ENCODE data around the gene ETDA.
"Not testable (repeated sequence)": the region's sequence is repeated elsewhere in the genome, so short reads cannot be mapped to it uniquely, and the experiment has no call there.

ETDA gene

GRCh38 chrX:135252011-135252518 lies at the start of gene ETDA:
TSS of gene ETDA (plus strand) at chrX:135252061. CDS start at chrX:135253277, 1,216 bp downstream.
- H3K4me1 ChIP-seq (ENCODE audit: insufficient read depth, poor library complexity, severe bottlenecking); H3K27me3 ChIP-seq (ENCODE audit: insufficient read depth, poor library complexity, severe bottlenecking); H3K9me3 ChIP-seq (ENCODE audit: severe bottlenecking); ATAC-seq (ENCODE audit: low read depth); H3K36me3 ChIP-seq (ENCODE audit: low read depth); H3K27ac ChIP-seq (ENCODE audit: poor library complexity, severe bottlenecking); DNase-seq (ENCODE audit: low spot score); H3K4me3 ChIP-seq (ENCODE audit: severe bottlenecking): not testable (repeated sequence)

GRCh38 chrX:135206427-135206826 lies 45.4 kb upstream of the ETDA start:
- peak; percentile 52 for TF ChIP-seq CTCF (IDR thresholded peaks at IDR 0.05; ENCODE audit: poor library complexity, severe bottlenecking)
- not testable (repeated sequence) for H3K4me1 ChIP-seq (ENCODE audit: insufficient read depth, poor library complexity, severe bottlenecking); H3K9me3 ChIP-seq (ENCODE audit: severe bottlenecking); DNase-seq (ENCODE audit: low spot score); H3K36me3 ChIP-seq (ENCODE audit: low read depth); ATAC-seq (ENCODE audit: low read depth); H3K27ac ChIP-seq (ENCODE audit: poor library complexity, severe bottlenecking); H3K4me3 ChIP-seq (ENCODE audit: severe bottlenecking); H3K27me3 ChIP-seq (ENCODE audit: insufficient read depth, poor library complexity, severe bottlenecking)

GRCh38 chrX:135213200-135213844 lies 38.5 kb upstream of the ETDA start:
- H3K36me3 ChIP-seq (ENCODE audit: low read depth), result no peaks in the 10 kb centered on the region
- no peak overlapping the region for H3K27ac ChIP-seq (ENCODE audit: poor library complexity, severe bottlenecking)
- no peaks in the 10 kb centered on the region for H3K27me3 ChIP-seq (ENCODE audit: insufficient read depth, poor library complexity, severe bottlenecking)
- ATAC-seq (ENCODE audit: low read depth), result no peak
- H3K4me1 ChIP-seq (ENCODE audit: insufficient read depth, poor library complexity, severe bottlenecking), result no peaks in the 10 kb centered on the region
- DNase-seq (ENCODE audit: low spot score), result no peak
- no peaks in the 10 kb centered on the region for H3K9me3 ChIP-seq (ENCODE audit: severe bottlenecking)
- no peak for TF ChIP-seq CTCF (IDR thresholded peaks at IDR 0.05; ENCODE audit: poor library complexity, severe bottlenecking)
- H3K4me3 ChIP-seq (ENCODE audit: severe bottlenecking), result no peak overlapping the region

- not testable (repeated sequence) for ATAC-seq (ENCODE audit: low read depth); H3K9me3 ChIP-seq (ENCODE audit: severe bottlenecking); H3K4me3 ChIP-seq (ENCODE audit: severe bottlenecking); H3K36me3 ChIP-seq (ENCODE audit: low read depth); H3K27me3 ChIP-seq (ENCODE audit: insufficient read depth, poor library complexity, severe bottlenecking); H3K27ac ChIP-seq (ENCODE audit: poor library complexity, severe bottlenecking); DNase-seq (ENCODE audit: low spot score); H3K4me1 ChIP-seq (ENCODE audit: insufficient read depth, poor library complexity, severe bottlenecking)
These were observed 5.9 kb upstream of the ETDA start for GRCh38 chrX:135245989-135246388.

- not testable (repeated sequence) for H3K4me3 ChIP-seq (ENCODE audit: severe bottlenecking); H3K4me1 ChIP-seq (ENCODE audit: insufficient read depth, poor library complexity, severe bottlenecking); H3K36me3 ChIP-seq (ENCODE audit: low read depth); H3K27ac ChIP-seq (ENCODE audit: poor library complexity, severe bottlenecking); H3K9me3 ChIP-seq (ENCODE audit: severe bottlenecking); DNase-seq (ENCODE audit: low spot score); H3K27me3 ChIP-seq (ENCODE audit: insufficient read depth, poor library complexity, severe bottlenecking); ATAC-seq (ENCODE audit: low read depth)
These were observed 4.3 kb downstream of the ETDA start for GRCh38 chrX:135256087-135256684.

- no peaks in the 10 kb centered on the region for H3K36me3 ChIP-seq (ENCODE audit: low read depth)
- H3K4me3 ChIP-seq (ENCODE audit: severe bottlenecking), result no peak overlapping the region
- H3K4me1 ChIP-seq (ENCODE audit: insufficient read depth, poor library complexity, severe bottlenecking), result no peaks in the 10 kb centered on the region
- TF ChIP-seq CTCF (IDR thresholded peaks at IDR 0.05; ENCODE audit: poor library complexity, severe bottlenecking), result no peak
- no peaks in the 10 kb centered on the region for H3K27me3 ChIP-seq (ENCODE audit: insufficient read depth, poor library complexity, severe bottlenecking)
- DNase-seq (ENCODE audit: low spot score) (no peak), ATAC-seq (ENCODE audit: low read depth) (no peak)
- no peaks in the 10 kb centered on the region for H3K9me3 ChIP-seq (ENCODE audit: severe bottlenecking)
- H3K27ac ChIP-seq (ENCODE audit: poor library complexity, severe bottlenecking), result no peak overlapping the region
These were observed 5.1 kb downstream of the ETDA start for GRCh38 chrX:135256923-135257322.

All from RWPE2 (cell line).